Caco-2 (cell line): ENCODE data around the gene ZNF521. TPM values are rescaled to one million over a fixed set of nuclear protein-coding genes. Genes with fewer than 3 reads are reported as not detected.
"Not testable (repeated sequence)": the region's sequence is repeated elsewhere in the genome, so short reads cannot be mapped to it uniquely, and the experiment has no call there.

Experiments used
- BruUV-seq: library from RNA; stranded (reverse); fragments of 400-500 nt; replicated peaks from 2 replicates; lab custom pipeline; 2021; lab: Mats Ljungman, UMichigan
- CTCF ChIA-PET: fragments of 300-600 bp; sonication (Branson Sonifier 250); formaldehyde crosslinking; loops from one replicate; lab custom pipeline; 2022; ENCODE audit warnings: antibody characterized with exemption; lab: Charles Lee
- POLR2A ChIA-PET: fragments of 300-600 bp; sonication (Branson Sonifier 250); formaldehyde crosslinking; loops from one replicate; lab custom pipeline; 2022; ENCODE audit warnings: antibody characterized with exemption; lab: Charles Lee
- DNase-seq, 2 experiments: peaks; one replicate each; pipeline versions ENCODE4 v3.0.0 to v3.0.0-alpha.2; 2020 to 2022
- H3K27me3 ChIP-seq: replicated peaks from 2 replicates; pipeline ENCODE4 v1.6.0; 2011; ENCODE audit warnings: low read length; ENCODE audit not compliant: control insufficient read depth, insufficient read depth
- H3K36me3 ChIP-seq: 2 replicates; pipeline ENCODE4 v1.5.1; 2011; ENCODE audit warnings: low read length; ENCODE audit not compliant: control insufficient read depth, insufficient read depth
- H3K4me1 ChIP-seq: fragments of 250-450 bp; sonication (Bioruptor Pico); 2 replicates; pipeline ENCODE4 v1.5.1; 2020; ENCODE audit warnings: mild to moderate bottlenecking
- H3K4me3 ChIP-seq: 2 replicates; pipeline ENCODE4 v1.5.1; 2011; ENCODE audit warnings: low read depth, mild to moderate bottlenecking, control low read depth, low read length
- H3K9me3 ChIP-seq: fragments of 250-450 bp; sonication (Bioruptor Pico); 2 replicates; pipeline ENCODE4 v1.5.1; 2020; ENCODE audit warnings: mild to moderate bottlenecking, moderate library complexity
- H3K27ac Mint-ChIP-seq: one replicate; pipeline ENCODE4 v1.8.0; 2022; ENCODE audit warnings: mixed read lengths; ENCODE audit not compliant: unreplicated experiment
- H3K27me3 Mint-ChIP-seq: one replicate; pipeline ENCODE4 v1.8.0; 2022; ENCODE audit warnings: mixed read lengths; ENCODE audit not compliant: insufficient read depth, unreplicated experiment
- H3K36me3 Mint-ChIP-seq: one replicate; pipeline ENCODE4 v1.8.0; 2022; ENCODE audit warnings: mild to moderate bottlenecking, mixed read lengths; ENCODE audit not compliant: insufficient read depth, unreplicated experiment
- H3K4me1 Mint-ChIP-seq: one replicate; pipeline ENCODE4 v1.8.0; 2022; ENCODE audit warnings: low read depth, mixed read lengths; ENCODE audit not compliant: unreplicated experiment
- H3K4me3 Mint-ChIP-seq: one replicate; pipeline ENCODE4 v1.8.0; 2022; ENCODE audit warnings: mild to moderate bottlenecking, moderate library complexity, mixed read lengths; ENCODE audit not compliant: unreplicated experiment
- H3K9me3 Mint-ChIP-seq: one replicate; pipeline ENCODE4 v1.8.0; 2022; ENCODE audit warnings: mixed read lengths; ENCODE audit not compliant: unreplicated experiment
- intact Hi-C: fragments of 100-400 bp; cut with micrococcal nuclease; formaldehyde crosslinking; loops from one replicate; pipeline ENCODE4 v1.10.0; 2022; ENCODE audit not compliant: unreplicated experiment
- total RNA-seq: library from RNA; stranded (reverse); gene quantifications from 2 replicates; pipeline ENCODE4 v1.2.3, GENCODE V29; 2022
- TF ChIP-seq, protein P1 (sequence below), 2 experiments: fragments of 200-600 bp in 1 of 2; IDR thresholded peaks; 1 replicate in 1 of 2; 2 replicates in 1 of 2; pipeline versions ENCODE4 v1.5.1 to v1.8.0; 2011 to 2022; ENCODE audit warnings: antibody characterized with exemption in 1 of 2, control low read depth in 1 of 2, inconsistent platforms in 1 of 2, low read depth in 1 of 2, low read length in 1 of 2, mild to moderate bottlenecking in 1 of 2, moderate library complexity in 1 of 2; ENCODE audit not compliant: insufficient read depth in 1 of 2, severe bottlenecking in 1 of 2, unreplicated experiment in 1 of 2

ZNF521 gene
- total RNA-seq, 1 experiment from 2014 or later, result not detected

DNA sequence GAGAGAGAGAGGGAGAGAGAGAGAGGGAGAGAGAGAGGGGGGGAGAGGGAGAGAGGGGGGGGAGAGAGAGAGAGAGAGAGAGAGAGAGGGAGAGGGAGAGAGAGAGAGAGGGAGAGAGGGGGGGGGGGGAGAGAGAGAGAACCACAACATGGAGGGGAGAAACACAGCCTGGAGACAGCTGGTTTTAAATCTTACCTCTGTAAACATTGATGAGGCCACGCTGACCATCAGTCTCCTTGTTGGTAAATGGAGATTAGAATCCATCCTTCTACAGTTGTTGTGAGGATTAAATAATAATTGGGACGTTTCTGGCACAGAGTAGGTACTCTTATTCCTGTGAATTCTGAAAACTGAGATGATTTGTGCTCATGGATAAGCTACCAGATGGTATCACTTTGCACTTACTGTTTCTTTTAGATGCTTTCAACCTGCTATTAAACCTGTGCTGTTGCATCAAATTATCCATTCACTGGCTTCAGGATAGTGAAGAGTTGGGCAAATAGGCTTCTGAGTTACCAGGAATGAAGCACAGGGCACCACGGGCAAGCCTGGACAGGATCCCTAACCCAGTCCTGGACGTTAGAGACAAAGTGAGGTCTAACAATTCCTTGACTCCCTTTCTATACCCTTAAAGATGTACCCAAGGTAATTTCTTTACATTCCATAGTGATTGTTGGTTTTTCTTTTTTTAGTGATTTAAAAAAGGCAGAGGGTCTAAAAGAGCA is 318.1 kb downstream of the ZNF521 start:
- no peak overlapping the region for H3K27ac Mint-ChIP-seq
- Histone ChIP-seq H3K36me3 (no peaks in the 10 kb centered on the region), H3K27me3 (no peaks in the 10 kb centered on the region), H3K4me1 (no peaks in the 10 kb centered on the region), H3K4me3 (no peak overlapping the region), H3K9me3 (no peaks in the 10 kb centered on the region)
- no peaks in the 10 kb centered on the region for H3K36me3 Mint-ChIP-seq
- H3K4me1 Mint-ChIP-seq, result no peaks in the 10 kb centered on the region
- peaks cover 10% of the 10 kb centered on the region for H3K9me3 Mint-ChIP-seq
- BruUV-seq, result no TSS peak
- intact Hi-C loops, result no loop called here
- TF ChIP-seq, protein P1, sequence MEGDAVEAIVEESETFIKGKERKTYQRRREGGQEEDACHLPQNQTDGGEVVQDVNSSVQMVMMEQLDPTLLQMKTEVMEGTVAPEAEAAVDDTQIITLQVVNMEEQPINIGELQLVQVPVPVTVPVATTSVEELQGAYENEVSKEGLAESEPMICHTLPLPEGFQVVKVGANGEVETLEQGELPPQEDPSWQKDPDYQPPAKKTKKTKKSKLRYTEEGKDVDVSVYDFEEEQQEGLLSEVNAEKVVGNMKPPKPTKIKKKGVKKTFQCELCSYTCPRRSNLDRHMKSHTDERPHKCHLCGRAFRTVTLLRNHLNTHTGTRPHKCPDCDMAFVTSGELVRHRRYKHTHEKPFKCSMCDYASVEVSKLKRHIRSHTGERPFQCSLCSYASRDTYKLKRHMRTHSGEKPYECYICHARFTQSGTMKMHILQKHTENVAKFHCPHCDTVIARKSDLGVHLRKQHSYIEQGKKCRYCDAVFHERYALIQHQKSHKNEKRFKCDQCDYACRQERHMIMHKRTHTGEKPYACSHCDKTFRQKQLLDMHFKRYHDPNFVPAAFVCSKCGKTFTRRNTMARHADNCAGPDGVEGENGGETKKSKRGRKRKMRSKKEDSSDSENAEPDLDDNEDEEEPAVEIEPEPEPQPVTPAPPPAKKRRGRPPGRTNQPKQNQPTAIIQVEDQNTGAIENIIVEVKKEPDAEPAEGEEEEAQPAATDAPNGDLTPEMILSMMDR (IDR thresholded peaks at IDR 0.05; ENCODE audit: insufficient read depth in 1 of 2, low read depth in 1 of 2, low read length in 1 of 2, severe bottlenecking in 1 of 2, unreplicated experiment in 1 of 2), result no peak
- CTCF ChIA-PET, result no interaction called here
- DNase-seq, result no peak
- H3K27me3 Mint-ChIP-seq, result peaks cover 4% of the 10 kb centered on the region
- POLR2A ChIA-PET, result no interaction called here
- no peak overlapping the region for H3K4me3 Mint-ChIP-seq

DNA sequence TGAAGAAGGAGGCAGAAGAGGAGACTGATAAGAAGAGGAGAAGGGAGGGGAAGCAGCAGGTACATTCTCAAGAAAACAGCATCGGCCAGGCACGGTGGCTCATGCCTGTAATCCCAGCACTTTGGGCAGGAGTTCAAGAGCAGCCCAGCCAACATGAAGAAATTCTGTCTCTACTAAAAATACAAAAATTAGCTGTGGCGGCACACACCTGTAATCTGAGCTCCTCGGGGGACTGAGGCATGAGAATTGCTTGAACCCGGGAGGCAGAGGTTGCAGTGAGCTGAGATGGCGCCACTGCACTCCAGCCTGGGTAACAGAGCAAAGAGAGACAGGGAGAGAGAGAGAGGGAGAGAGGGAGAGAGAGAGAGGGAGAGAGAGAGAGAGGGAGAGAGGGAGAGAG is 318.8 kb downstream of the ZNF521 start:
- intact Hi-C loops, H3K36me3 Mint-ChIP-seq: not testable (repeated sequence)

DNA sequence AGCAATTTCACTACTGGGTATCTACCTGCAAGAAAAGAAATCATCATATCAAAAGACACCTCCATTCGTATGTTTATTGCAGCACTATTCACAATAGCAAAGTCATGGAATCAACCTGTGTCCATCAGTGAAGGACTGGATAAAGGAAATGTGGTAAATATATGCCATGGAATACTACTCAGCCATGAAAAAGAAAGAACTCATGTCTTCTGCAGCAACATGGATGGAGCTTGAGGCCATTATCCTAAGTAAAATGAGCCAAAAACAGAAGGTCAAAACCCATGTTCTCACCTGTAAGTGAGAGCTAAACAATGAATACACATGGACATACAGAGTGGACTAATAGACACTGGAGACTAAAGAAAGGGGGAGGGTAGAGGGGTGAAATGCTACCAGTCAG is 322.2 kb downstream of the ZNF521 start:
- CTCF ChIA-PET, result no interaction called here
- TF ChIP-seq, protein P1 (IDR thresholded peaks at IDR 0.05; ENCODE audit: insufficient read depth in 1 of 2, low read depth in 1 of 2, low read length in 1 of 2, severe bottlenecking in 1 of 2, unreplicated experiment in 1 of 2), result no peak
- no peak overlapping the region for H3K4me3 Mint-ChIP-seq
- intact Hi-C loops, result no loop called here
- no peaks in the 10 kb centered on the region for H3K4me1 Mint-ChIP-seq
- POLR2A ChIA-PET, result no interaction called here
- H3K9me3 Mint-ChIP-seq, result peaks cover 10% of the 10 kb centered on the region
- no peak for DNase-seq
- H3K4me3 ChIP-seq, result no peak overlapping the region
- H3K36me3 ChIP-seq, result no peaks in the 10 kb centered on the region
- H3K36me3 Mint-ChIP-seq, result no peaks in the 10 kb centered on the region
- no TSS peak for BruUV-seq
- H3K4me1 ChIP-seq, result no peaks in the 10 kb centered on the region
- H3K27me3 Mint-ChIP-seq, result no peaks in the 10 kb centered on the region
- no peak overlapping the region for H3K27ac Mint-ChIP-seq
- no peaks in the 10 kb centered on the region for H3K9me3 ChIP-seq
- H3K27me3 ChIP-seq, result no peaks in the 10 kb centered on the region

More for the DNA sequence above, 318.8 kb downstream of the ZNF521 start:
- H3K27me3 Mint-ChIP-seq, H3K27me3 ChIP-seq, DNase-seq, H3K4me1 Mint-ChIP-seq, BruUV-seq, H3K9me3 ChIP-seq, H3K36me3 ChIP-seq, H3K4me1 ChIP-seq, H3K4me3 ChIP-seq, CTCF ChIA-PET, H3K9me3 Mint-ChIP-seq, POLR2A ChIA-PET, H3K4me3 Mint-ChIP-seq, H3K27ac Mint-ChIP-seq: not testable (repeated sequence)
